ENCODE measurements around the gene LGR4. TPM values are rescaled to one million over a fixed set of nuclear protein-coding genes. Genes with fewer than 3 reads are reported as not detected.

LGR4 gene
- total RNA-seq, 2 donors from 2014 or later = 0.08 to 0.27 TPM

DNA sequence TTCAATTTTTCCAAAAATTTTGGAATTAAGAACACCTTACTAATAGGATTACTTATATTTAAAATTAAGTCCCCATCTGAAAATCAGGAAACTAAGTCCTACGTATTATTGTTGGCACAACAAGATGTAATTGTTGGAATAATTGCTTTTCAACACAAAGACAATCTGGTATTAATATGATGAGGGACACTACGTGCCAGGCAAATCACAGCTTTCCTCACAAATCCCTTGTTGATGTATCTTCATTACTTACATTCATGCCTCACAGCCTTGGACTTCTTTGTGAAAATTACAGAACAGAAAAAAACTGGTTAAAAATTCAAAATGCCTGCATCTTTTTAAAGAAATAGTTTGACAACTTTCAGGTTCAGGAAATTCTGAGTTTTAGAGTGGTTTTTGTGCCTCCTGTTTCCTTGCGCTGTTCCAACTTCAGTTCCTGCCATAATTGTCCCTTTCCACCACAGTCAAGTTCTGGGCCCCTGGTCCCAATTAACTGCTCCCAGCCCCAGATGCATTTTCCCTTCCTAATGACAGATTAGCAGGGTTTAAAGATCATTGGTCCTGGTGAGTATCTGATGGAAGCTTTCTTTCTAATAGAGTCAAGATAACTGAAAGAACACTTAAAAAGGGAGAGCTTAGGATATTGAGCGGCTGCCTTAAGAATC is 86.3 kb downstream of the LGR4 start:
- H3K27ac Mint-ChIP-seq = no peak overlapping the region
- H3K36me3 Mint-ChIP-seq = no peaks in the 10 kb centered on the region

DNA sequence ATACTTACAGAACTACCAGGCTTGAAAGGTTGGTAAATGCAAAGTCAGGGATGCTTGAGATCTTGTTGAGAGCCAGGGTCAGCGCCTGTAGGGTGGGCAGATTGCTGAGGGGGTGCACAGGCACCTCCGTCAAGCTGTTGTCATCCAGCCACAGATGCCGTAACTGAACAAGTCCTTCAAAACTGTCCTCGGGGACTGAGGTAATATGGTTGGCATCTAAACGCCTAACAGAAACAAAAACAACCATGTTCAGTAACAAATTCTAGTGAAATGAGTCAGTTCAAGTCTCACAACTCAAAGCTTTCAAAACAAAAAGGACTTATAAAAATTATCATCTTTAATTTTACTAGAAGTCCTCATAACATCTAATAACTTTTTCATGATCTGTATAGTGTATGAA is 87.3 kb downstream of the LGR4 start:
- H3K9me3 Mint-ChIP-seq = no peaks in the 10 kb centered on the region
- H3K27ac Mint-ChIP-seq = no peak overlapping the region
- no peaks in the 10 kb centered on the region for H3K36me3 Mint-ChIP-seq
- ATAC-seq (no peak), DNase-seq (ENCODE audit: low spot score in 2 of 2) (no peak)

More for the DNA sequence above, 86.3 kb downstream of the LGR4 start:
- no peaks in the 10 kb centered on the region for H3K9me3 Mint-ChIP-seq
- no peak for DNase-seq (ENCODE audit: low spot score in 2 of 2)
- no peak for ATAC-seq

DNA sequence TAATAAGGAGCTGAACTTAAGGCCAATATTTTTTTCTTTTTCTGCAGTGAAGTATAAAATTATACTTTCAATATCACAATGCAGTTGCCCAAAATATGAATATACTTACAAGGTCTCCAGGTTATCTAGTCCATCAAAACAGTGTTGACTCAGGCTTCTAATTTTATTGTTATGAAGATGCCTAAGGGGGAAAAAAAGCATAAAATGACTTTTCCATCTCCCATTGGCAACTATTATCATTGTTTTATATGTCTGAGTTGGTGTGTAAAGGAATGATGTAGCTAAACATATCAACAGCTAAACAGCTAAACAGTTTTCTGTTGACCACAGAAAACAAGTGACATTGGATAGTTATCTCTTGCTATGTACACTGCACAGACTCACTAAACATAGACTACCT is 88.4 kb downstream of the LGR4 start:
- no peak for DNase-seq (ENCODE audit: low spot score in 2 of 2)
- Mint-ChIP-seq H3K27ac (no peak overlapping the region), H3K36me3 (no peaks in the 10 kb centered on the region), H3K9me3 (no peaks in the 10 kb centered on the region)
- ATAC-seq = no peak

DNA sequence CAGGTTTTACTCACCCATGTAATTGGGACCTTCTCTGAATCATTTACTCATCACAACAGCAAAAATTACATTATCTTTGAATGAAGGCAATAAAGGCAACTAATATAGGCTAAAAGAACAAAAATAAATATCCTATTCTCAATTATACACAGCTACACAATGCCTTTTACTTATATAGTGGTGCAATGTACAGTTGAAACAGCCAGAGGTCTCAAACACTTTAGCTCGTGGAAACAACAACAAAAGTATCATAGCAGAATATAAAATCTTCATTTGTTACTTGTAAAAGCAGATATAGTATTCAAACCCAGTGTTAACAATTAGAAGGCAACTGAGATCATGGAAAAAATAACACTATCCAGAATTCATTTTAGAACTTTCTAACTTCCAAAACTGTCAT is 88.9 kb downstream of the LGR4 start:
- DNase-seq (ENCODE audit: low spot score in 2 of 2) (no peak), ATAC-seq (no peak)
- Mint-ChIP-seq H3K9me3 (no peaks in the 10 kb centered on the region), H3K27ac (no peak overlapping the region), H3K36me3 (no peaks in the 10 kb centered on the region)

DNA sequence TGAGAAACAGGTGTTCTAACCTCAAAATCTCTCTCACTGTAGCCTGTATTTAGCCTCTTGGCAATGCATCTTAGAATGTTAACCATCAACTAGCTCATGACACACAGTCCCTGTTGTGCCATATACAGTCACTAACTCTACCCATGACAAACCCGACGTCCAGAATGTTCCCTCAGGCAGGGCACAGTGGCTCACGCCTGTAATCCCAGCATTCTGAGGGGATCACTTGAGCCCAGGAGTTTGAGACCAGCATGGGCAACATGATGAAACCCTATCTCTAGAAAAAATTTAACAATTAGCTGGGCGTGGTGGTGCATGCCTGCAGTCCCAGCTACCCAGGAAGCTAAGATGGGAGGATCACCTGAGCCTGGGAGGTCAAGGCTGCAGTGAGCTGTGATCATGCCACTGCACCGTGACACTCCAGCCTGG is 91.3 kb downstream of the LGR4 start:
- DNase-seq (ENCODE audit: low spot score in 2 of 2) (no peak), ATAC-seq (no peak)
- Mint-ChIP-seq H3K9me3 (no peaks in the 10 kb centered on the region), H3K27ac (no peak overlapping the region), H3K36me3 (no peaks in the 10 kb centered on the region)

DNA sequence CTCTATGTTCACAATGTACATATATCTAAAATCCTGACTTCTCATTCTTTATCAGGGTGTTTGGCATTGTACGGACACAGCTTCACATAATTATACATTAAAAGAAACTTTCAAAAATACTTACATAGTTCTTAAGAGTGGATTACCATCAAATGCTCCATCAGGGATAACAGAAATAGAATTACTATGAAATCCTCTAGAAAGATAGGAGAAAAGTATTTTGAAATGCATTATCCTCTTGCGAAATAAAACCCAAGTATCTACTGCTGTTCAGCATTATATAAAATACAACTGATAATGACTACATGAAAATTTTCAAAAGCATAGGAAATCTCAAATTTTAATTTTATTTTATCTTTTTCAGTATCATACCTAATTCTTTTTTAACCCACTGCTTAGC is 91.8 kb downstream of the LGR4 start:
- H3K9me3 Mint-ChIP-seq = no peaks in the 10 kb centered on the region

DNA sequence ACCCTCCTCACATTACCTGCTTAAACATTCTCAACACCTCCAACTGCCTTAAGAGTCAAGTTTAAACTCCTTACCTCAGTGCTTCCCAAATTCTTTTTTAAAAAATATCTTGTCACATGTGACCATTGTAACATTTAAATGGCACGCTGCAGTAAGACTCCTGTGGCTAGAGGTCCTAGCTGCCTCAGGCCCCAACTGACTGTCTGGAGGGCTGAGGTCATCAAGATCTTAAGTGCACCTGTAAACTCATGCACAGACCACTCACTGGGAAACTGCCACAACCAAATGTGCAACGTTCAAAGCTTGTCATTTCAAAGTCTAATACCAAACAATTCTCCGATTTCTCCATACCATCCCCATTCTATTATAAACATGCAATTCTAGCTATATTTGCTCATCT is 93.1 kb downstream of the LGR4 start:
- Mint-ChIP-seq H3K27ac (no peak overlapping the region), H3K9me3 (no peaks in the 10 kb centered on the region), H3K36me3 (no peaks in the 10 kb centered on the region)
- no peak for DNase-seq (ENCODE audit: low spot score in 2 of 2)
- ATAC-seq = no peak

More for the DNA sequence above, 91.8 kb downstream of the LGR4 start:
- no peaks in the 10 kb centered on the region for H3K36me3 Mint-ChIP-seq
- no peak for DNase-seq (ENCODE audit: low spot score in 2 of 2)
- H3K27ac Mint-ChIP-seq = no peak overlapping the region
- no peak for ATAC-seq

DNA sequence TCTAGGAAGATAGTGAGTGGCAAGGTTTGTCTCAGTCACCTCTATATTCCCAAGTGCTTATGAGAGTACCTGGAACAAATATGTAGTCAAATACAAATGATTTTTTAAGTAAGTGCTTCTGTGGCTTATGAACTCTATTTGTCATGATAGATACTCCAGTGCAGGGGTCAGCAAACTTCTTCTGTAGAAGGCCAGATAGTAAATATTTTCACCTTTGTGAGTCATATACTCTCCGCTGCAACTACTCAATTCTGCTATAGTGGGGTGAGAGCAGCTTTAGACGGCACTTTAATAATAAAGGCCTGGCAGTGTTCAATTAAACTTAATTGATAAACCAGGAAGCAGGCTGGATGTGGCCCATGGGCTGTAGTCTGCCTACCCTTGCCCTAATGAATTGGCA is 97.2 kb downstream of the LGR4 start:
- DNase-seq (ENCODE audit: low spot score in 2 of 2) = no peak
- no peak overlapping the region for H3K27ac Mint-ChIP-seq
- ATAC-seq = no peak
- no peaks in the 10 kb centered on the region for H3K9me3 Mint-ChIP-seq
- no peaks in the 10 kb centered on the region for H3K36me3 Mint-ChIP-seq

DNA sequence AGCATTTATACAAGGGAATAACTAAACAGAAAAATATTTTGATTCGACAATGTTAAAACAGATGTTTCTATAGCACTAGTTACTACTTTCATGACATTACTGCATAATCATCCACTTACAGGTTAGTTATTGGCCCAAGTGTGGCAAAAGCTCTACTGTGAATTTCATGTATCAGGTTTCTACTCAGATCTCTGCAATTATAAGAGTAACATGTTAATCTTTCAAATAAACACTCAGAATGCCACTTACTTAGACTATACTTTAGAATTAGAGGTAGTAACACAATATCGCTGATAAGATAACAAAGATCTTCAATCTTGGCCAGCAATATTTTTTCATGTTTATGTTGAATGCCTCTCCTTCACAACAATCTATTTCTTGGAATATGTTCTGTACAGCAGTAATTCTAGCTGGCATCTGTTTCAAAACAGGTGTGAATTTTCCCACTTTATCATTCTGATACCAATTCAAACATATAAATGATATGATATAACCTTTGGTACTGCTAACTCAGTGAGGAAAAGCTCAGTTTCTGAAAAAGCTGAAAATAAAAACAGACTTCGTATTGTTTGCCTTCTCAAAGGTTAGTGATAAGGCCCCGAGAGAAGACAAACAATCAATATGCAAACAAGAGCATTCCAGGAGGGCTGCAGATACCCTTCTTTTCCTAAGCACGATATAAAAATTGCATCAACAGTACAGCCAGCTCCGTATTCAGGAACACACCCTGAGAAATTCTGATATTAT is 98.6 kb downstream of the LGR4 start:
- no peak for DNase-seq (ENCODE audit: low spot score in 2 of 2)
- H3K36me3 Mint-ChIP-seq = no peaks in the 10 kb centered on the region
- ATAC-seq = no peak
- no peak overlapping the region for H3K27ac Mint-ChIP-seq
- no peaks in the 10 kb centered on the region for H3K9me3 Mint-ChIP-seq

DNA sequence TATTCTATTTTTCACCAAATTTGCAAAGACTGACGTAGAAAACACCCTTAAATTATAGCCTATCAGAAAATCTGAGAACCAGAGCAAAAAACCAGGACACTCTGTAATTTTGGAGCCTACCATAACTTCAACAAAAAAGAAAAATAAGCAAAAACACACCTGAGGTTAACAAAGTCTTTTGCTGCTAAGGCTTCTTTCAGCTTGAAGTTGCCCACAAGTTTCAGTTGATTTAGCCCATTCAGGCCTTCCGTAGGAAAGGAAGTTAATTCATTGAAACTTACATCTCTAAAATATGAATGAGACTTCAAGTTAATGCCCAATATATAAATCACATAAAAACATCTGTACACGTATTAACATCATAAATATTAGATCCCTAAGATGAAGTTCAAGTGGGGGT is 99.2 kb downstream of the LGR4 start:
- H3K36me3 Mint-ChIP-seq = no peaks in the 10 kb centered on the region
- DNase-seq (ENCODE audit: low spot score in 2 of 2) (no peak), ATAC-seq (no peak)
- no peaks in the 10 kb centered on the region for H3K9me3 Mint-ChIP-seq
- H3K27ac Mint-ChIP-seq = no peak overlapping the region

DNA sequence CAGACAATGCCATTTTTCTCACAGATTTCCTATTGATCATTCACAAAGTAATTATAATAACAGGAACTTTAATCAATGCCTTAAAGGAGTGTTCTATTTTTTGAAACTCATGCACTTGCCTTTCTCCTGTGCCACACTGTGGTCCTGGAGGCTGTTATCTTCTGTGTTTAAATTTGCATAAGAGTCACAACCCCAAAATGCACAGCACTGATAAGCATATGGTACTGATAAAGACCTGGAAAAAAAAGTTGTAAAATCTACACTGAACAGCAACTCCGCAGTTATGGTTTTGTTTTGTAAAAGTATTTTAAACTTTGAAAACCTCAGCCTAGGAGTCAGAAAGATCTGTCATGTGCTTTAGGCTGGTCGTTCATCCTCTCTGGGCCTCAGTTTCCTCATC is 100.4 kb downstream of the LGR4 start:
- no peaks in the 10 kb centered on the region for H3K36me3 Mint-ChIP-seq
- no peak for DNase-seq (ENCODE audit: low spot score in 2 of 2)
- no peak for ATAC-seq
- H3K27ac Mint-ChIP-seq = no peak overlapping the region
- no peaks in the 10 kb centered on the region for H3K9me3 Mint-ChIP-seq

DNA sequence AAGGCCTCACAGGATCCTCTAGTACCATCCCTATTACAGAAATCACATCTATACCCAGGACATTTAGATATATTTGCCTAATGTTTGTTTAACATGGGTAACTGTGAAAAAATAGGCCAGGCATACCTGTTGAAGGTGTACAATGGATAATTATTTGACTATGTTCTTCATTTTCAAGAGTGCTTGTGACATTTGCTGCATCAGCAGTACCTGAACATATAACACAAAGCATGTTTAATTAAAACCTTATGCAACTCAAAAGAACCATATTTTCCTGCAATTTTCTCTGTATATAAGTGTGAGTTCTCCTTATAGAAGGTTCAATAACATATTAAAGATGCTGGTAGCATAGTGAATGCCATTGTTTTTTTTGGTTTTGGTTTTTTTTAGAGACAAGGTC is 101.1 kb downstream of the LGR4 start:
- no peak for ATAC-seq
- no peaks in the 10 kb centered on the region for H3K36me3 Mint-ChIP-seq
- H3K9me3 Mint-ChIP-seq = no peaks in the 10 kb centered on the region
- no peak for DNase-seq (ENCODE audit: low spot score in 2 of 2)
- no peak overlapping the region for H3K27ac Mint-ChIP-seq

DNA sequence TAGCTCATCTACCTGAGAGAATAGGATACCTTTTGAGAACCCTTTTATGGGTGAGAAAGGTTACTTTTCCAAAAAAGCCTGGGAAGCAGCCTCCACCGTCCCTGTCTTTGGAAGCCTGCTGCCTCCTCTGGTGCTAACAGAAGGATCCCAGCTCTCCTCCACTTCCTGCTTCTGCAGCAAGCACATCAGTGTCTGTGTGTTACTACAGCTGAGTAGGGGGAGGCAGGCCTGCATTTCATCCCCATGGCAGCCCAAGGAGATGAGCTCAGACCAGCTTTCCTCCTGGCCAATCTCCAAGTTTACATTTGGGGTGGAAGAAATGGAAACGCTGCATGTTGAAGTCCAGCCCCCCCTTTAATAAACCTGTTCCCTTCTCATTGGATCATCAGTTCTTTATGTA is 102.2 kb downstream of the LGR4 start:
- DNase-seq (ENCODE audit: low spot score in 2 of 2) = no peak
- no peak overlapping the region for H3K27ac Mint-ChIP-seq
- no peaks in the 10 kb centered on the region for H3K36me3 Mint-ChIP-seq
- no peak for ATAC-seq
- H3K9me3 Mint-ChIP-seq = no peaks in the 10 kb centered on the region

DNA sequence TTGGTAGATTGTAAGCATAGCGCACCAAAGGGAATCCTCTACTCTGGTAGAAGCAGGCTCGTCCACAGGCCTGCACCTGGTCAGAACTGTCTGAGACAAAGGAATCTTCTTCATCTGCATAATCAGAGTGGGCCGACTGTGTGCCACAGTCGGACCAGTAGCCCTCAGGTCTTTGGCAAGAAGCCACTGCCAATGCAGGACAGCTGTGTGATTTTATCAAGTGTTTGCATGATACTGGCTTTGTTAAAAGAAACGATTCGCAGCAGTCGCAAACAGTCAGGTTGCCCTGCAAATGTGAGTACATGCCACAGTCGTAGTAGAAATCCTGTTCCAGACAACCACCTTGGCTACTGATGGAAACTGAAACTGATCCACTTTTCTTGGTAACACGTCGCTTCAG is 104.7 kb downstream of the LGR4 start:
- Mint-ChIP-seq H3K9me3 (no peaks in the 10 kb centered on the region), H3K27ac (no peak overlapping the region), H3K36me3 (peaks cover 0 to 6% of the 10 kb centered on the region in 2 donors)
- DNase-seq (ENCODE audit: low spot score in 2 of 2) (no peak), ATAC-seq (no peak)

DNA sequence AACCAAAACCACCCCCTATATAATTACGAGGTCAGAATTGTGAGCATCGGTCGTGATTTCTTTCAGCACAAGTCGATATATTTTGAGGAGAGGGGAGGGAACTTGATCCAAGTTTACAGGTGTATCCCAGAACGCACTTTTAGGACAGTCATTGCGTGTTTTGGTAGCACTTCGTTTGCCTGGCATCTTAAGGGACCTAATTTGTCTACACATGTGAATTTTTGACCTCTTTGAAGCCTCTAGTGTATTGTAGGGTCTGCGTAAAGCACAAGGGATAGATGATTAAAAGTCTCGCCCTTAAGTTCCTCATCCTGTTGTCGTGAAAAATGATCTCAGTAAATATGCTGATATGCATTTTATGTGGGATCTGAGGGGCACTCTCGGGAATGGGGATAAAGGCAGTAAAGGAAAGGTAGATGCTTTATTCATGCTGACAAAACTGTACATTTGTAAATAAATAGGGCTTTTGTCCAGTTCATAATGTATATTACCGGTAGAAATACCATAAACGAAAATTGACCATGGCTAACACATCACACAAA is 108.9 kb downstream of the LGR4 start:
- no peaks in the 10 kb centered on the region for H3K9me3 Mint-ChIP-seq
- peaks cover 0 to 9% of the 10 kb centered on the region in 2 donors for H3K36me3 Mint-ChIP-seq
- H3K27ac Mint-ChIP-seq = peak overlapping the region; percentile 92 to 94
- DNase-seq (ENCODE audit: low spot score in 2 of 2) (no peak), ATAC-seq (no peak)

DNA sequence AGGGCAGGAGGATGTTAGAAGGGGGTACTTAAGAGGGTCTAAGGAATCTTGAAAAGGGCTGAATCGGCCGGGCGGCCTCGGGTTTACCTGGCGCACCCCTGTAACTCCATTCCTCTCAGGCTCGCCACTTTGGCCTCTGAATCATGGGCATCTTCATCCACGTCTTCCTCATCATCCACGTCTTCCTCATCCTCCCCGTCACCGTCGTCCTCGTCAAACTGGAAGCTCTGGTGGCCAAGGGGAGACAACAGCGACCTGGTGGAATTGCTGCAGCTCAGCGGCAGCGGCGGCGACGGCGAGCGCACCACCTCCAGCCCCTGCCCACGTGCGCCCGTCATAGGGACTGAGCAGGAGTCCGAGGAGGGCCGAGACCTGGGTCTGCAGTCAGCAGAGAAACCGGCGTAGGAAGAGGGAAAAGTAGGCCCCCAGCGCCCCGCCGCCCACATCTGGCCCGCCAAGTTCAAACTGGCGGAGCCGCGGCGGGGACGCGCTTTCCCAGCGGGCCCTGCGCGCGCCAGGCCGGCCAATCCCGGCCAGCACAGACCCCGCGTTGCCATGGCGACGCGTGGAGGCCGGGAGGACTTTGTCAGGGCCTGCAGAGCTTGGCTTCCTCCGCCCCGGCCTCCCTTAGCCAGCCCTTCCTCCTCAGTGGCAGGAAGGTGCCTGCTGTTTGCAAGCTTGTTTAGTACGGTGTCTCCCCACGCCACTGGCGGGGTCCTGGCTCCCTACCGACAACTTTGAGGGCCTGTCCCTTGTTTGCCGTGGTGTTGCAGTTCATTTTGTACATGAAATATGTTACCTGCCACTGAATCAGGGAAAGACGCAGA is 109.6 kb downstream of the LGR4 start, which contains the start of gene CCDC34:
CCDC34 (minus strand) TSS at position 467 of the 827 bp plus-strand sequence; CDS start at position 446, 21 bp downstream.
- no peaks in the 10 kb centered on the region for H3K9me3 Mint-ChIP-seq
- peaks cover 0 to 9% of the 10 kb centered on the region in 2 donors for H3K36me3 Mint-ChIP-seq
- DNase-seq (ENCODE audit: low spot score in 2 of 2) (peak; percentile 88), ATAC-seq (peak; percentile 99 to 100)
- H3K27ac Mint-ChIP-seq = peak within 1 kb of the TSS; percentile 92 to 94
